Liver (tissue), 9 donors: ENCODE data around the gene ZNF653. TPM values are rescaled to one million over a fixed set of nuclear protein-coding genes. Genes with fewer than 3 reads are reported as not detected.

Experiments
- DNase-seq: peaks from one replicate; pipeline ENCODE4 v3.0.0-alpha.2; 2017; ENCODE audit warnings: low spot score
- H3K27ac ChIP-seq, 2 donors: one replicate each; pipeline ENCODE4 v1.7.0; 2013; ENCODE audit warnings: inconsistent platforms in 2 of 2, low read length in 2 of 2, control low read depth in 1 of 2, low read depth in 1 of 2, mild to moderate bottlenecking in 1 of 2
- H3K27me3 ChIP-seq, 4 donors: one replicate each; pipeline versions ENCODE4 v1.6.1 to v1.7.0; 2013; ENCODE audit warnings: low read length in 3 of 4, inconsistent platforms in 1 of 4, mild to moderate bottlenecking in 1 of 4, moderate library complexity in 1 of 4; ENCODE audit not compliant: control insufficient read depth in 4 of 4, insufficient read depth in 4 of 4
- H3K36me3 ChIP-seq, 4 donors: one replicate each; pipeline versions ENCODE4 v1.6.1 to v1.7.0; 2013; ENCODE audit warnings: low read length in 3 of 4, mild to moderate bottlenecking in 3 of 4, low read depth in 1 of 4, moderate library complexity in 1 of 4; ENCODE audit not compliant: control insufficient read depth in 4 of 4, insufficient read depth in 3 of 4
- H3K4me1 ChIP-seq, 4 donors: one replicate each; pipeline versions ENCODE4 v1.6.1 to v1.7.0; 2013; ENCODE audit warnings: low read length in 3 of 4, mild to moderate bottlenecking in 3 of 4, moderate library complexity in 1 of 4; ENCODE audit not compliant: control insufficient read depth in 4 of 4, insufficient read depth in 4 of 4
- H3K4me3 ChIP-seq, 3 donors: one replicate each; pipeline versions ENCODE4 v1.6.1 to v1.7.0; 2013; ENCODE audit warnings: low read length in 3 of 3, control low read depth in 1 of 3, low read depth in 1 of 3, mild to moderate bottlenecking in 1 of 3
- H3K9ac ChIP-seq, 2 donors: one replicate each; pipeline ENCODE4 v1.7.0; 2013; ENCODE audit warnings: low read length in 2 of 2, mild to moderate bottlenecking in 2 of 2, moderate library complexity in 2 of 2, control low read depth in 1 of 2, low read depth in 1 of 2
- H3K9me3 ChIP-seq, 4 donors: one replicate each; pipeline versions ENCODE4 v1.6.1 to v1.7.0; 2013; ENCODE audit warnings: low read length in 3 of 4; ENCODE audit not compliant: control insufficient read depth in 4 of 4
- CTCF ChIP-seq: fragments of 150-350 bp; IDR thresholded peaks from 2 replicates; pipeline ENCODE4 v1.5.1; 2017; ENCODE audit warnings: improper control_type of control experiment, low read depth, low read length; ENCODE audit not compliant: missing input control
- FOXA1 ChIP-seq: IDR thresholded peaks from 2 replicates; pipeline ENCODE4 v1.6.1; 2016; ENCODE audit warnings: antibody characterized with exemption
- FOXA2 ChIP-seq: IDR thresholded peaks from 2 replicates; pipeline ENCODE4 v1.6.1; 2016; ENCODE audit warnings: antibody characterized with exemption
- GABPA ChIP-seq, 2 donors: IDR thresholded peaks in 1 of 2; conservative IDR thresholded peaks in 1 of 2; 2 replicates each; pipeline ENCODE4 v1.6.1; 2016; ENCODE audit warnings: antibody characterized with exemption in 2 of 2, mild to moderate bottlenecking in 1 of 2, moderate library complexity in 1 of 2
- HNF4A ChIP-seq, 2 donors: conservative IDR thresholded peaks; 2 replicates each; pipeline ENCODE4 v1.6.1; 2016; ENCODE audit warnings: antibody characterized with exemption in 2 of 2, mild to moderate bottlenecking in 2 of 2
- HNF4G ChIP-seq: IDR thresholded peaks from 2 replicates; pipeline ENCODE4 v1.6.1; 2016; ENCODE audit warnings: antibody characterized with exemption
- JUND ChIP-seq, 2 donors: IDR thresholded peaks; 2 replicates each; pipeline ENCODE4 v1.6.1; 2016; ENCODE audit warnings: antibody characterized with exemption in 2 of 2
- NR2F2 ChIP-seq: IDR thresholded peaks from 2 replicates; pipeline ENCODE4 v1.6.1; 2016; ENCODE audit warnings: antibody characterized with exemption
- RAD21 ChIP-seq, 2 donors: IDR thresholded peaks; 2 replicates each; pipeline ENCODE4 v1.6.1; 2016; ENCODE audit warnings: antibody characterized with exemption in 2 of 2, mild to moderate bottlenecking in 2 of 2
- RXRA ChIP-seq, 2 donors: IDR thresholded peaks; 2 replicates each; pipeline ENCODE4 v1.6.1; 2017 to 2018; ENCODE audit warnings: antibody characterized with exemption in 2 of 2, mild to moderate bottlenecking in 1 of 2
- SP1 ChIP-seq: IDR thresholded peaks from 2 replicates; pipeline ENCODE4 v1.6.1; 2018; ENCODE audit warnings: antibody characterized with exemption, mild to moderate bottlenecking
- TAF1 ChIP-seq: conservative IDR thresholded peaks from 2 replicates; pipeline ENCODE4 v1.6.1; 2016; ENCODE audit warnings: antibody characterized with exemption, mild to moderate bottlenecking
- YY1 ChIP-seq: IDR thresholded peaks from 2 replicates; pipeline ENCODE4 v1.6.1; 2016; ENCODE audit warnings: antibody characterized with exemption, mild to moderate bottlenecking
- WGBS: extraction: QIAGEN DNeasy Blood & Tissue Kit; methylation state at CpG from one replicate; pipeline ENCODE4 v1.1.7; 2013; 5-methylcytosine and 5-hydroxymethylcytosine counted together
- polyA plus RNA-seq, 2 donors: library from polyadenylated mRNA; stranded (reverse) in 1 of 2; unstranded in 1 of 2; fragments of 200-250 nt in 1 of 2; fragments of >200 nt in 1 of 2; fragmentation: Nextera tagmentation in 1 of 2; extraction: Ambion mirVana in 1 of 2; gene quantifications; one replicate each; pipeline versions ENCODE4 v1.2.1 to v1.2.3, GENCODE V29; 2013 to 2015
- total RNA-seq, 2 donors: library from RNA; depleted of rRNA; stranded (reverse); fragments of >200 nt; gene quantifications; one replicate each; pipeline ENCODE4 v1.2.3, GENCODE V29; 2014
- TF ChIP-seq, protein P1 (sequence below): IDR thresholded peaks from 2 replicates; pipeline ENCODE4 v1.6.1; 2016; ENCODE audit warnings: antibody characterized with exemption
- TF ChIP-seq, protein P2 (sequence below): IDR thresholded peaks from 2 replicates; pipeline ENCODE4 v1.6.1; 2016; ENCODE audit warnings: antibody characterized with exemption, mild to moderate bottlenecking
- donor health status: healthy.
- donor health status: healthy.
- donor health status: healthy.
- donor health status: healthy.
- donor health status: healthy.

The ZNF653 gene
- total and polyA plus RNA-seq, 4 donors, result 1.3 to 4.6 (median 3.1) TPM

GRCh38 chr19:11444059-11444458, 61.6 kb downstream of the ZNF653 start:
- Histone ChIP-seq H3K36me3 (peaks cover 30 to 60% (median 34%) of the 10 kb centered on the region in 4 donors), H3K9me3 (no peaks in the 10 kb centered on the region)
- DNase-seq, result no peak

DNA sequence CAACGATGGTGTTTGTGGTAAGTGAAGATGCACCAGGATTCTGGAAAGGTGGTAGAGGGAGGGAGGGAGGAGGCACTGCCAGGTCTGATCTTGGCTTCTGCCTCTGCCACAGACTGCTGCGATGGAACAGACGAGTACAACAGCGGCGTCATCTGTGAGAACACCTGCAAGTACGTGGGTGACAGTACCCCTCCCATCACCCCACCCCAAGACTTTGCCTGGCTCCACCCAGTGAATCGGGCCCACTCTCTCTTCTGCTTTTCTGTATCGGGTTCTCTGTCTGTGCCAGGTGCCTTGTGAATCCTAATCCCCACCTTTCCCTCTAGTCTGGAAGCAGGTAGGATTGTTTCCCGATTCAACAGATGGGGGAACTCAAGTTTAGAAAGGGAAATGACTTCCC, 67.7 kb downstream of the ZNF653 start:
- Histone ChIP-seq H3K4me1 (peaks cover 9 to 17% (median 15%) of the 10 kb centered on the region in 4 donors), H3K36me3 (peaks cover 7 to 27% (median 22%) of the 10 kb centered on the region in 4 donors), H3K9ac (no peak overlapping the region), H3K27me3 (no peaks in the 10 kb centered on the region), H3K27ac (no peak overlapping the region), H3K4me3 (no peak overlapping the region), H3K9me3 (no peaks in the 10 kb centered on the region)
- 95% methylated on average over 9 of the region's 9 CpGs for WGBS
- no peak for DNase-seq
- no peak for TF ChIP-seq TAF1
- no peak for TF ChIP-seq FOXA1
- TF ChIP-seq SP1, result no peak
- TF ChIP-seq JUND (IDR thresholded peaks at IDR 0.05), result no peak
- no peak for TF ChIP-seq YY1
- no peak for TF ChIP-seq HNF4G
- TF ChIP-seq, protein P1, sequence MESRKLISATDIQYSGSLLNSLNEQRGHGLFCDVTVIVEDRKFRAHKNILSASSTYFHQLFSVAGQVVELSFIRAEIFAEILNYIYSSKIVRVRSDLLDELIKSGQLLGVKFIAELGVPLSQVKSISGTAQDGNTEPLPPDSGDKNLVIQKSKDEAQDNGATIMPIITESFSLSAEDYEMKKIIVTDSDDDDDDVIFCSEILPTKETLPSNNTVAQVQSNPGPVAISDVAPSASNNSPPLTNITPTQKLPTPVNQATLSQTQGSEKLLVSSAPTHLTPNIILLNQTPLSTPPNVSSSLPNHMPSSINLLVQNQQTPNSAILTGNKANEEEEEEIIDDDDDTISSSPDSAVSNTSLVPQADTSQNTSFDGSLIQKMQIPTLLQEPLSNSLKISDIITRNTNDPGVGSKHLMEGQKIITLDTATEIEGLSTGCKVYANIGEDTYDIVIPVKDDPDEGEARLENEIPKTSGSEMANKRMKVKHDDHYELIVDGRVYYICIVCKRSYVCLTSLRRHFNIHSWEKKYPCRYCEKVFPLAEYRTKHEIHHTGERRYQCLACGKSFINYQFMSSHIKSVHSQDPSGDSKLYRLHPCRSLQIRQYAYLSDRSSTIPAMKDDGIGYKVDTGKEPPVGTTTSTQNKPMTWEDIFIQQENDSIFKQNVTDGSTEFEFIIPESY, result no peak
- no peak for TF ChIP-seq RXRA (IDR thresholded peaks at IDR 0.05)
- TF ChIP-seq, protein P2, sequence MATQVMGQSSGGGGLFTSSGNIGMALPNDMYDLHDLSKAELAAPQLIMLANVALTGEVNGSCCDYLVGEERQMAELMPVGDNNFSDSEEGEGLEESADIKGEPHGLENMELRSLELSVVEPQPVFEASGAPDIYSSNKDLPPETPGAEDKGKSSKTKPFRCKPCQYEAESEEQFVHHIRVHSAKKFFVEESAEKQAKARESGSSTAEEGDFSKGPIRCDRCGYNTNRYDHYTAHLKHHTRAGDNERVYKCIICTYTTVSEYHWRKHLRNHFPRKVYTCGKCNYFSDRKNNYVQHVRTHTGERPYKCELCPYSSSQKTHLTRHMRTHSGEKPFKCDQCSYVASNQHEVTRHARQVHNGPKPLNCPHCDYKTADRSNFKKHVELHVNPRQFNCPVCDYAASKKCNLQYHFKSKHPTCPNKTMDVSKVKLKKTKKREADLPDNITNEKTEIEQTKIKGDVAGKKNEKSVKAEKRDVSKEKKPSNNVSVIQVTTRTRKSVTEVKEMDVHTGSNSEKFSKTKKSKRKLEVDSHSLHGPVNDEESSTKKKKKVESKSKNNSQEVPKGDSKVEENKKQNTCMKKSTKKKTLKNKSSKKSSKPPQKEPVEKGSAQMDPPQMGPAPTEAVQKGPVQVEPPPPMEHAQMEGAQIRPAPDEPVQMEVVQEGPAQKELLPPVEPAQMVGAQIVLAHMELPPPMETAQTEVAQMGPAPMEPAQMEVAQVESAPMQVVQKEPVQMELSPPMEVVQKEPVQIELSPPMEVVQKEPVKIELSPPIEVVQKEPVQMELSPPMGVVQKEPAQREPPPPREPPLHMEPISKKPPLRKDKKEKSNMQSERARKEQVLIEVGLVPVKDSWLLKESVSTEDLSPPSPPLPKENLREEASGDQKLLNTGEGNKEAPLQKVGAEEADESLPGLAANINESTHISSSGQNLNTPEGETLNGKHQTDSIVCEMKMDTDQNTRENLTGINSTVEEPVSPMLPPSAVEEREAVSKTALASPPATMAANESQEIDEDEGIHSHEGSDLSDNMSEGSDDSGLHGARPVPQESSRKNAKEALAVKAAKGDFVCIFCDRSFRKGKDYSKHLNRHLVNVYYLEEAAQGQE, result no peak

More at GRCh38 chr19:11444059-11444458, 61.6 kb downstream of the ZNF653 start:
- no peak overlapping the region for H3K4me3 ChIP-seq
- no peaks in the 10 kb centered on the region for H3K4me1 ChIP-seq
- H3K27me3 ChIP-seq, result no peaks in the 10 kb centered on the region
- WGBS, result 83% methylated on average over 5 of the region's 5 CpGs
- TF ChIP-seq RAD21 (IDR thresholded peaks at IDR 0.05), result no peak
- no peak for TF ChIP-seq FOXA2
- TF ChIP-seq, protein P1, result no peak
- no peak for TF ChIP-seq HNF4A (conservative IDR thresholded peaks at IDR 0.05)
- TF ChIP-seq YY1, result no peak
- no peak for TF ChIP-seq JUND (IDR thresholded peaks at IDR 0.05)
- no peak for TF ChIP-seq CTCF
- TF ChIP-seq, protein P2, result no peak
- TF ChIP-seq NR2F2, result no peak
- TF ChIP-seq GABPA (IDR thresholded peaks at IDR 0.05 in 1 of 2, conservative IDR thresholded peaks at IDR 0.05 in 1 of 2), result no peak
- TF ChIP-seq FOXA1, result no peak
- no peak overlapping the region for H3K9ac ChIP-seq
- H3K27ac ChIP-seq, result no peak overlapping the region
